HL-60/S4 treated with retinoic acid at 250 ng/mL for 4 days and 3 days (cell line): ENCODE data around the gene DUSP19.
"Not testable (repeated sequence)": the region's sequence is repeated elsewhere in the genome, so short reads cannot be mapped to it uniquely, and the experiment has no call there.

Experiments used
- in situ Hi-C: fragments of 300-500 bp; cut with MboI; formaldehyde crosslinking; loops from 2 replicates; pipeline ENCODE4 v1.7.0; 2022; ENCODE audit warnings: low sequenced_read_pairs

DUSP19 gene

GRCh38 chr2:183078464-183079138 lies at the start of gene DUSP19:
DUSP19 (plus strand) TSS chr2:183078747; CDS start chr2:183078934, 187 bp downstream.
- in situ Hi-C loops: no loop called here

GRCh38 chr2:183029219-183029618 lies 49.3 kb upstream of the DUSP19 start:
- in situ Hi-C loops: no loop called here

- in situ Hi-C loops: no loop called here
These were observed 46.4 kb upstream of the DUSP19 start for GRCh38 chr2:183031911-183032794.

GRCh38 chr2:183033951-183034350 lies 44.6 kb upstream of the DUSP19 start:
- in situ Hi-C loops: no loop called here

GRCh38 chr2:183034806-183035205 lies 43.7 kb upstream of the DUSP19 start:
- in situ Hi-C loops: no loop called here

- in situ Hi-C loops: no loop called here
These were observed 43.1 kb upstream of the DUSP19 start for GRCh38 chr2:183035298-183035953.

DNA sequence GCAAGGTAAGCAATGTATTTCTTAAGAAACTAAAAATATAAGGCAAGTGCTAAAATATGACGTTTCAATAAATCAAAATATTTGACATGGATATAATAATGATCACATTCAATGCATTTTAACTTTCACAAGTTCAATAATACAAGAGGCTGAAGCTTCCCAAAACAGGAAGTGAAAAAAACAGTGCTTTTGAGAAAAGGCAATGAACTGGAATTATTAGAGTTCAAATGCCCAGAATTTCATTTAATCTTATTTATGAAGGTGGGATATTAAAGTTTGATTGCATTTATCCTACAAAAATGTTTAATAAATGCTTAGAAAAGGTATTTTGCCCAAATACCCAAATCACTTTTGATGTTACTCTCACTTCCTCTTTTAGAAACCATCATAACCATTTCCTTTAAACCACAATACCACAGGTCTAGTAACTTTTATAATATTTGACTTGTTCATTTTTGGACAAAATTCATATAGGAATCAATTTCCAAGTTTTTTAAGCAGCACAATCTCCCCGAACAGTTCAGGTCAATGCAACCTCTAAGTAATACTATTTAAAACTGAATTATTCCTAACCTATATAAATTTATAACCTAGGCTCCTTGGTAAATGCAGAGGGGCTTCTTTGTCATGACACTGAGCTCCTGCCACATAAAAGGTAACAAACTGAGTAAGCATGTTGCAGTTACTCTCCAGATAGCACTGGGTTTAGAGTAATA lies 42.4 kb upstream of the DUSP19 start:
- in situ Hi-C loops: no loop called here

- in situ Hi-C loops: no loop called here
These were observed 41.4 kb upstream of the DUSP19 start for GRCh38 chr2:183037074-183037552.

DNA sequence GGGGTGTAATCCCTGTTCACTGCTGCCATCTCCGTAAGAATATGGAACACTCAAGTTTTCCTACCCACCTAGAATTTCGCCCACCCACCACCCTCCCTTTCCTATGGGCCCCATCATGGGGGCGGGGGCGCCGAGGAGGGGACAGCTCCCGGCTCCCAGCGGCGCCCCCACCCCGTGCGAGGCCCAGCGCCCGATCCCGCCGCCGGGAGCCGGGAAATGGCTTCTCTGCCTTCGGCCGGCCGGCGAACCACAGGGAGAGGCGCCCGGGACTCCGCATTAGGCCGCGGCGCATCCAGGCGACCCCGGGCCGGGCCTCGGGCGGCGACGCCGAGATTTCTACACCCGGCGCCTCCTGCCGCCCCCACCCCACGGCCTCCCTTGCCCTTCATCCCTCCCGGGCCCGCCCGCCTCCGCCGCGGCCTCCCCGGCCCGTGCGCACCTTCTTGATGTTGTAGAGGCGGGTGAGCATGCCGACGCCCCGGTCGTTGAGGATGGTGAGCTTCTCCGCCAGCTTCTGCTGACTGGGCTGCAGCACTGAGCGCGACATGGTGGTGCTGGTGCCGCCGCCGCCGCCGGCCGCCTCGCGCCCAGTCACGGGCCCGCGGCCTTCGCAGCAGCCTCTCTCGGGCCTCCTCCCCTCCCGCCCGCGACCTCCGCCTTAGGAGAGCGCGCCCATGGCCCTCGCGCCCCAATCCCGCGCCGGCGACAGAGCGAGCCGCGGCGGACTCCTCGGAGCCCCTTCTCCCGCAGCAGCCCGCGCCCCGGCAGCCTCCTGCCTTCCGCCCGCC lies 40.8 kb upstream of the DUSP19 start:
- in situ Hi-C loops: no loop called here

DNA sequence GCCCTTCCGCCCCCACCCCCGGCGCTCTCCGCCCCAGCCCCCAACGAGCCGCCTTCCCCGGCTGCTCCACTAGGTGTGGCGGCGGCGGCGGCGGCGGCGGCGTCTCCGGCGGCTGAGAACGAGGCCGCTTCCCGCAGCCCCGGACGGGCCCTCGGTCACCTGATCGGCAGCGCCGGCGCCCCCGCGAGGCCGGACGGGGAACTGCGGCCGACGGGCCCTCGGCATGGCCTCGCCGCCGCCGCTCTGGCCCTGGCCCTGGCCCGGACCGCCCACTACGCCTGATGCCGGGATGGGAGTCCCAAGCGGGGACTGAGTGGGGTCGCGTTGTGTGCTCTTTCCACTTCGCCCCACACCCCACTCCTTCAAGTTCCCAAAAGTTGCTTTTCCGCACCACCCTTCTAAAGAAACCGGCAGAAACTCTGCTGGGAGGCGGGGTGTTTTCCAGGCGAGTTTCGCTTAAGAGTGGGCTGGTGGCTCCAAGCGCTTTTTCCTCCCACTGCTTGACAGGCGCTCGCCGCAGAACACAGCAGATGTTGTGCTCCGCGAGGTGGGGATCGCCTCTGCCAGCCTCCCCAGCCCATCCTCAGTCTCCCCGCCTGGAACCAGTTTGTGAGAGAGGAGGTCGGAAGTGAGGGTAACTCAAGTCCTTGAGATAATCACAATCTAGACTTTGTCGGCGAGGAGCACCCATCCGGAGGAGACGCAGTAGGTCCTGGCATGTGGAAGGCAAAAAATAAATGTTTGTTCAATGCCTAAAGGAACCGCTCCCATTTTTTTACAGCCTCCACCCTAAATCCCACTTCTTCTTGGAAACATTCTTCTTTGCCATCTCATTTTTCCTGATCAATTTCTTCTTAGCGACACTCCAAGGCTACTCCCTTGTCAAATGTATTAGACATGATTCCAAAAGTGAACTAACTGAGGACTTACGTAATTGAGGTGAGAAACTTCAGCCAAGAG lies 39.9 kb upstream of the DUSP19 start, which contains the start of gene NCKAP1:
NCKAP1 (minus strand) TSS at position 117 of the 960 bp plus-strand sequence. CDS start 358 bp downstream, outside the sequence.
- in situ Hi-C loops: no loop called here

DNA sequence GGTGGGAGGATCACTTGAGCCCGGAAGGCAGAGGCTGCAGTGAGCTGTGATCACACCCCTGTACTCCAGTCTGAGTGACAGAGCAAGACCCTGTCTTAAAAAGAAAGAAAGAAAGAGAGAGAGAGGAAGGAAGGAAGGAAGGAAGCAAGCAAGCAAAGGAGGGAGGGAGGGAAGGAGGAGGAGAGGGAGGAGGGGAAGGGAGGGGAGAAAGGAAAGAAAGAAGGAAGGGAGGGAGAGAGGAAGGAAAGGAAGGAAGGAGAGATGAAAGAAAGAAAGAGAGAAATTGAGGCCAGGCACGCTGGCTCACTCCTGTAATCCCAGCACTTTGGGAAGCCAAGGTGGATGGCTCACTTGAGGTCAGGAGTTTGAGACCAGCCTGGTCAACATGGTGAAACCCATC lies 37.9 kb upstream of the DUSP19 start:
- in situ Hi-C loops: no loop called here

DNA sequence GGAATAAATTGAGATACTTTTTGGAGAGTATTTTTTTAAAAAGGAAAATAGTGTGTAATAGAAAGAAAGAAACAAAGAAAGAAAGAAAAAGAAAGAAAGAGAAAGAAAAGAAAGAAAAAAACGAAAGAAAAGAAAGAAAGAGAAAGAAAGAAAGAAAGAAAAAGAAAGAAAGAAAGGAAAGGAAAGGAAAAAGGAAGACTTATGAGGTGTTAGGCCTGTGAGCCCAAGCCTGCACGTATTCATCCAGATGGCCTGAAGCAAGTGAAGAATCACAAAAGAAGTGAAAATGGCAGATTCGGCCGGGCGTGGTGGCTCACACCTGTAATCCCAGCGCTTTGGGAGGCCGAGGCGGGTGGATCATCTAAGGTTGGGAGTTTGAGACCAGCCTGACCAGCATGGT lies 35.0 kb upstream of the DUSP19 start:
- in situ Hi-C loops: not testable (repeated sequence)

GRCh38 chr2:183047486-183048125 lies 30.9 kb upstream of the DUSP19 start:
- in situ Hi-C loops: not testable (repeated sequence)

DNA sequence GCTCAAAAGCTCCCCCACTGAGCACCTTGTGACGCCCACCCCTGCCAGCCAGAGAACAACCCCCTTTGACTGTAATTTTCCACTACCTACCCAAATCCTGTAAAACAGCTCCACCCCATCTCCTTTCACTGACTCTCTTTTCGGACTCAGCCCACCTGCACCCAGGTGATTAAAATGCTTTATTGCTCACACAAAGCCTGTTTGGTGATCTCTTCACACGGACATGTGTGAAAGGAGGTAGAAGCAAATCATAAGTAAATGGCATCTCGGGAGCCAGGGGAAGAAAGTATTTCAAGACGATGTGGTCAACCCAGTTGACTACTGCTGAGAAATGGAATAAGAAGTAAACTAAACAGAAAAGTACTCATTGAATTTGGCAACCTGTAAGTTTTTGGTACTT lies 29.1 kb upstream of the DUSP19 start:
- in situ Hi-C loops: no loop called here

- in situ Hi-C loops: no loop called here
These were observed 21.1 kb upstream of the DUSP19 start for GRCh38 chr2:183057333-183057985.

GRCh38 chr2:183059561-183059960 lies 19.0 kb upstream of the DUSP19 start:
- in situ Hi-C loops: no loop called here

GRCh38 chr2:183060571-183061231 lies 17.8 kb upstream of the DUSP19 start:
- in situ Hi-C loops: no loop called here
